NCI-H2107 treated with DMSO at 0.1 percent for 48 hours (cell line): ENCODE results near the gene DOCK2.
"Not testable (repeated sequence)": the region's sequence is repeated elsewhere in the genome, so short reads cannot be mapped to it uniquely, and the experiment has no call there.

ENCODE experiments used
- DNase-seq: peaks from one replicate; lab custom pipeline; 2025; ENCODE audit not compliant: unreplicated experiment; lab: John Stamatoyannopoulos, UW

Gene DOCK2

DNA sequence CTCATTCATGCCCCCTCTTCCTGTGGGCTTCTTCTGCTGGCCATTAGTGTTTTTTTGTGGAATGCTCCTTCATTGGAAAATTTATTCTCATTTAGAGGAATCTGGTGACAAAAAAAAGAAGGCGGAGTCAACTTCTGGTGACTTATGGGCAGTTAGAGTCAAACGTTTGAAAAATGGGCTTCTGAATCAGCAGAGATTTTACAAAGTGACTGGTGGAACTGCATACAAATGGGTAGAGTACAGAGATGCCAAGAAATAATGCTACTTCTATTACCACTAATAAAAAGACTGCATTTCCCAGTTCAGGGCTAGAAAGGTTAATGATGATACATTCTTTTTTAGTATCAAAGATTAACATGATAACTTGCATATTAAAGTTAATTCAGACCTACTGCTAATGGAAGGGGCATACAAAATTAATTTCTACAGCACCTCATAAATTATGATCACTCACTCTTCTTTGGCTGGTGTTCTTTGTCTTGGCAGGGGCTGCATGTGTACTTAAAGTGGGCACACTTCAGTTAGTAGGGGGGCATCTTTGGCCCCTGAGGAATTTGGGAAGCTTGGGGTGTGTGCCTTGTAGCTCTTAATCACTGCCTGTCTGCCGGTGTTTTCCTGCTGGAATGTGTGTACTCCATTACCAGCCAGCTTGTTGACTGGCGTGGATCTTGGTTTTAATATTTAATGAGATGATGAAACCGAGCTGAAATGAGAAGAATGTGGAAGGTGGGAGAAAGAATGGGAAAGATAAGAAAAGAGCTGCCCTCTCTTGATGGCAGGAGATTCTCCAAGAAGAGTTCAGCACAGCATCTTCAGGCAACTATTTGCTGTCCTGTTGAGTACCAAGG lies 148.9 kb downstream of the DOCK2 start:
- no peak for DNase-seq

GRCh38 chr5:169788168-169788567 lies 151.1 kb downstream of the DOCK2 start:
- DNase-seq = no peak

DNA sequence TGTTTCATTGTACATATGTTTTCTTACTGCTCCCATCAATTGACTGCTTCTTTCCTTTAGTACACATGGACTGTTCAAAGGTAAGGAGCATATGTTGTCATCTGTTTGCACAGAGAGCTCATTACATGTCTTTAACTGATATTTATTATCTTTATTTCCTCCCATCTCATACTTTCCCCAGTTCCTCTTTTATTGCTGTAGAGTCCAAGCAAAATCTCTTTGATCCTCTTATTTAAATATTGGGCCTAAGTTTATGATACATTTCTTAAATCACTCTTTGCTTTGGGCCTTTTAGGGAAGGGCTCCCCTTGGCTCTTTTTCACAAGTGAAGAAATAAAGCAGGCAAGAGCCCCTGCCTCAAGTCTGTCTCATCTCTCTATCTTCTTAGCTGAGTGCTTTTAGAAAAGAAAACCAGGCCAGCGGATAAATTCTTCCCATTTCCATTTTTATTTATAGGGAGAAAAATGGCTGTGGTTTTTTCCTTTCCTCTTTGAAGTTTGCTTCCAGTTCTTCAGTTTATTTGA lies 152.4 kb downstream of the DOCK2 start:
- no peak for DNase-seq

GRCh38 chr5:169791251-169791650 lies 154.2 kb downstream of the DOCK2 start:
- no peak for DNase-seq

- no peak for DNase-seq
Observed at GRCh38 chr5:169795338-169795737, 158.3 kb downstream of the DOCK2 start.

GRCh38 chr5:169796731-169797130 lies 159.7 kb downstream of the DOCK2 start:
- no peak for DNase-seq

DNA sequence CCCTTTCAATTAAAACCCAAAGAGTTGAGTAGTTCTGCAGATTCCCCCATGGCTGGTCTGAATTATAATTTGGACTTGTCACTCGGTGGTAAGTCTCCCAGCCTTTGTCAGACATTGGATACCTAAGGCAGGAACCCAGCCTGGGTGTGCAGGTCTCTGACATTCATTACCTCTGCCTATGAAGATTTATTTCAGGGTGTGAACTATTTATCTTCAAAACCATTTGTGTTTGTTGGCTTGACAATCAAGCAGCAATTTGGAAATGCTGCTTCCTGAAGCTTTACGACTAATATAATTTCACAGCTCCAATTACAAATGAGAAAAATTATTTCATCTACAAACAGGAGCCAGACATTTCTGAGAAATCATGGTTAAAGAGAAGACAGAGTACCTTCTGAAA lies 160.5 kb downstream of the DOCK2 start:
- DNase-seq = no peak

GRCh38 chr5:169798438-169798837 lies 161.4 kb downstream of the DOCK2 start:
- no peak for DNase-seq

DNA sequence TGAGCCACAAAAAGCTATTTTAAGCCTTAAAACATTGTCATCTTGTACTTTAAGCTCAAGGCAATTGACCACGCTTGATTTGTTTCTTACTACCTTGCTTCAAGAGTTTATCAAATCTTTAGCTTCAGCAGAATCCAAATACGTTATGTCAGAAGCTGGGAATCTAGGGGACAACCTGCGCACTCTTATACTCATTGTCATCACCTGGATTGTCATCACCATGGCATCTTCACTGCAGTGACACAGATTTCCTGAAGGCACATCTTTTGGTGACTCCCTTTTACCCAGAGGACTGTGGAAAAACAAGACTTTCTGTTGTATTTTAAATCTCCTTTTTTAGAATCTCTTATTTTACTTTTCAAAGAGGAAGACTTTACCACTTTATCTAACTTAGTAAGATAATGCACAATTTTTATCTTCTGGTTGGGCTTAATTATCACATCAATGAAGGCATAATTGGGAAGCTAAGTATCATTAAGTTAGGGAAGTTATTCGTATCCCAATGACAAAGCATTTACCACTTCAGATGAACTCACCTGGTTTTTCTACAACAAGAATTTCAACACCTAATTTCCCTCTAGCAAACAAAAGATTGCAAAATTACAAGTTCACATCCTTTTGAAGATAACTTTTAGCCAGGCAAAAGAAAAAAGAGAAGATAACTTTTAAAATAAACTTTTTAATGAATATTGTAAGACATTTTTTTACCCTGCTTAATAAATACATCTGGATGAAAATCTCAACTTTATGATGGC lies 162.0 kb downstream of the DOCK2 start:
- no peak for DNase-seq

DNA sequence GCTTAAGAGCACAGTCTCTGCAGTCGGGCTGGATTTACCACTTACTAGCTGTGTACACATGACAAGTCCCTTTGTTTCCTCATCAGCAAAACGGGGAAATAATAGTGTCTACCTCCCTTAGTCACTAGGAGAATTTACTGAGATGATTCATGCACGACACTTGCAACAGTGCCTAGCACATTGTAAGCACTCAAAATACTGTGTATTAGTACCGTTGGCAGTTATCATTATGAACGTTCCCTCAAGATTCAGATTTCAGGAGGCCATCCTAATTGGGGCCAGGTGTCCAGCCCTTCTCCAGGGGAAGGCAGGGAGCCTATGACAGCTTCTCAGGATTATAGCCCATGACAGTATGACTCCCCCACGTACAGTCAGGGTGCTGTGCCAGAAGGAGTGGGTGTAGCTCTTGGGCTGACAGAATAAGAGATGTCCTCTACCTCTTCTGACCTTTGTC lies 164.3 kb downstream of the DOCK2 start:
- no peak for DNase-seq

DNA sequence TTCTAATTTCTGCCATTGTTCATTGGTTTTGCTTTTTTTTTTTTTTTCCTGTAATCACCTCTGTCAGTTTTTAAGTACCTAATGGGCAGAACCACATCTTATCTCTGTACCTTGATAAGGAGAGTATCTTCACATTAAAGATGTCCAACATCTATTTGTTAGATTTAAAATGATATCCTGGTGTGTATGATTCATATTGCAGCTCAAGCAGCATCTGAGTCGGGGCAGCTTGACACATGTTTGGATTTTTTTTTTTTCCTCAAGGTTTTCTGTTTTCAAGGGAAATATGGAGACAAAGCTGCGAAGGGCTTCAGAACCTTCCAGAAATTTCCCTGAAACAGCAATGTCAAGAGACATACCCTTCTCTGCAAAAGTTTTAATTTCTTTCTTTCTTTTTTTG lies 164.7 kb downstream of the DOCK2 start:
- no peak for DNase-seq

GRCh38 chr5:169803077-169803981 lies 166.3 kb downstream of the DOCK2 start:
- no peak for DNase-seq

- no peak for DNase-seq
Observed at GRCh38 chr5:169804861-169805260, 167.8 kb downstream of the DOCK2 start.

GRCh38 chr5:169805527-169805934 lies 168.5 kb downstream of the DOCK2 start:
- DNase-seq = no peak

GRCh38 chr5:169805937-169806700 lies 169.0 kb downstream of the DOCK2 start:
- no peak for DNase-seq

DNA sequence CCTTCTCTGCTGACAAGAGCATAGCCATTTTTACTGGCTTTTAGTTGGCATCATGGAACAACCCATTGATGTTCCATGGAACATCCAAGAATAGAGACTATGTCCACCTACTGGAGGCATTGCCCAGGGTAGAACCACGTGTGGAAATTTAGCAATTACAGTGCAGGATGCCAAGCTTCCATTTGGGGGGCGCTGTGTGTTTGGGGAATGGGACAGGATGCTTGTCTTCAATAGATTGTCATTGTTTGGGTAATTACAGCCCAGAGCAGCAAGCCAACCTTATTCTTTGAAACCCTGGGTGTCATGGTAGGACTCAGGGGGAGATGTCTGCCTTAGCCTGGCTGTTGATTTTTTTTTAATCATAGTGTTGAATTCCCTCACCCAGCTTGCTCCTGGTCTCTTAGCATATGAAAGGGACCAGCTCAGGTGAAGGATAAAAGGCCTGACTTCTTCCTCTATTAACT lies 171.1 kb downstream of the DOCK2 start:
- no peak for DNase-seq

DNA sequence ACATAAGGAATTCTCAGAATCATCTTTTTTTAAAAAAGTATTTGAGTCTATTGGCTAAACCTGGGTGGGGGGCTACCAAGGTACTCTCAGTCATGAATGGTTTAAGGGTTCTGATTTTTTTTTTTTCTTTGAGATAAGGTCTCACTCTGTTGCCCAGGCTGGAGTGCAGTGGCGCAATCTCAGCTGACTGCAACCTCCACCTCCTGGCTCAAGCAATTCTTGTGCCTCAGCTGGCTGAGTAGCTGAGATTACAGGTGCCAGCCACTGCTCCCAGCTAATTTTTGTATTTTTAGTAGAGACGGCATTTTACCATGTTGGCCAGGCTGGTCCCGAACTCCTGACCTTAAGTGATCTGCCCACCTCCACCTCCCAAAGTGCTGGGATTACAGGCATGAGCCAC lies 171.8 kb downstream of the DOCK2 start:
- not testable (repeated sequence) for DNase-seq

- no peak for DNase-seq
Observed at GRCh38 chr5:169809281-169809680, 172.2 kb downstream of the DOCK2 start.

- no peak for DNase-seq
Observed at GRCh38 chr5:169810524-169810923, 173.4 kb downstream of the DOCK2 start.

GRCh38 chr5:169811023-169811422 lies 173.9 kb downstream of the DOCK2 start:
- no peak for DNase-seq
